Coronary artery (tissue), 2 donors: Measurements from ENCODE around the gene DNAJC5.

Source experiments
- DNase-seq: peaks from one replicate; pipeline ENCODE4 v3.0.0-alpha.2; 2017; ENCODE audit warnings: low spot score
- H3K27ac ChIP-seq, 2 donors: fragments of 200-600 bp; sonication (generic); one replicate each; pipeline ENCODE4 v1.5.1; 2016 to 2019
- H3K4me3 ChIP-seq: fragments of 200-600 bp; sonication (generic); 2 replicates; pipeline ENCODE4 v1.5.1; 2016; ENCODE audit warnings: mild to moderate bottlenecking, moderate library complexity
- TF ChIP-seq, protein P1 (sequence below): fragments of 200-600 bp; sonication (generic); IDR thresholded peaks from one replicate; pipeline ENCODE4 v1.5.1; 2019; ENCODE audit warnings: antibody characterized with exemption

The DNAJC5 gene

DNA sequence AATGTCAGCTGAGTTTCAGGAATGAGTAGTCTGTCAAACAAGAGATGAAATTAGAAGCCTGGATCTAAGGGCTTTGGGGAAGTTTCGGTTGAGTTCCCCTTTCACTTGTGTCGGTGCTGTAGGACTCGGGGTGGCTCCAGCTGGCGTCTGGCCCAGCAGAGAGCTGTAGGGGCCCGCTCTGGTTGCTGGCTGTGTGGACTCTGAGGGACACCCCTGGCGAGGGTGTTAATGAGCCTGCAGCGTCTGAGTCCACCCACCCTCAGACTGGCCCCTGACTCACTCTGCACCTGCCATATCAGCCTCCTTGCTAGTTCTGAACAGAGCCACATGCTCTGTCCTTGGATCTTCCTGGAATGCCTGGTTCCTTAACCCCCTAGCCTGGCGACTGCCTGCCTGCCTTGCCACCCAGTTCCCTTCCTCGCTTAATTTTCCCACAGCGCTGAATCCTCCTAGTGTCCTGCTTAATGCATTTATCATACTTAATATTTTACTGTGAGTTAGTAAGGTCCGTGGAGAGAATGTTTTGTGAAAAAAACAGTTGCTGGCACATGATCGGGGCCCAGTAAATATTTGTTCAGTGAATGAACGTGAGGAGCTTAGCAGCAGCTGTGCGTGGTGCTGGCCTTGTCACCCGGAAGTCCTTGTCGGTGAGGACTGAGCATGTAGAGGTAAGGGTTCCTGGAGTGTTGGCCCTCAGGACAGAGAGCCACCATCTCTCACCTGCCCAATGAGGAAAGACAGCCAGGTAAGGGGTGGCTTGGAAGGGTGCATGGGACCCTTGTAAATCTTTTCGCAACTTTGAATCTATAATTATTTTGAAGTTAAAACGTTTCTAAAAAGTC is 1.6 kb downstream of the DNAJC5 start:
- DNase-seq: no peak
- TF ChIP-seq, protein P1, sequence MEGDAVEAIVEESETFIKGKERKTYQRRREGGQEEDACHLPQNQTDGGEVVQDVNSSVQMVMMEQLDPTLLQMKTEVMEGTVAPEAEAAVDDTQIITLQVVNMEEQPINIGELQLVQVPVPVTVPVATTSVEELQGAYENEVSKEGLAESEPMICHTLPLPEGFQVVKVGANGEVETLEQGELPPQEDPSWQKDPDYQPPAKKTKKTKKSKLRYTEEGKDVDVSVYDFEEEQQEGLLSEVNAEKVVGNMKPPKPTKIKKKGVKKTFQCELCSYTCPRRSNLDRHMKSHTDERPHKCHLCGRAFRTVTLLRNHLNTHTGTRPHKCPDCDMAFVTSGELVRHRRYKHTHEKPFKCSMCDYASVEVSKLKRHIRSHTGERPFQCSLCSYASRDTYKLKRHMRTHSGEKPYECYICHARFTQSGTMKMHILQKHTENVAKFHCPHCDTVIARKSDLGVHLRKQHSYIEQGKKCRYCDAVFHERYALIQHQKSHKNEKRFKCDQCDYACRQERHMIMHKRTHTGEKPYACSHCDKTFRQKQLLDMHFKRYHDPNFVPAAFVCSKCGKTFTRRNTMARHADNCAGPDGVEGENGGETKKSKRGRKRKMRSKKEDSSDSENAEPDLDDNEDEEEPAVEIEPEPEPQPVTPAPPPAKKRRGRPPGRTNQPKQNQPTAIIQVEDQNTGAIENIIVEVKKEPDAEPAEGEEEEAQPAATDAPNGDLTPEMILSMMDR: no peak
- peak overlapping the region; percentile 82 for H3K4me3 ChIP-seq
- peak overlapping the region in 1 of 2 donors; percentile 90 for H3K27ac ChIP-seq

DNA sequence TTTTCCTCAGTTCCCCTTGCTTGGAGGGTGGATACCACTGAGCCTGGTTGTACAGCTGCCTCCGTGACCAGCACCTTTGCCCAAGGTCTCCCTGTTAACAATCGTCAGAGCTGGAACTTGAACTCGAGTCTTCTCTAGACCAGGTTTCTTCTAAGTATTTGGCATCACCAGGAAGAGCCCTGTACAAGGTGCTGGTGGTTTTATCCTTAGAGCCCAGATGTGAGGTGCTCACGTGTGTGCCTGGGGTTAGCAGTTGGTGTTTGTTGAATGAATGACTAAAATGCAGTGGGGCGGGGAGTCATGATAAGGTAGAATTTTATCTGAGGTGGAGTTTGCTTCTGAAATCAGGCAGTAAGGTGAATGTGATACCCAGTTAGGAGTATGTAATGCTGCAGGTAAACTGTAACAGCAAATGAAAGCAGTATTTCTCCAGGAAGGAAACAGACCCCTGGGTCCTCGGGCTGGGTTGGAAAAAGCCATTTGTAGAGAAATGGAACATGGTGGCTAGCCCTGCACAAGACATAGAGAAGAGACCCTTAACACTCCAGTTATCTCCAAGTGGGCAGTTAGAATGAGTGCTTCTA is 3.1 kb downstream of the DNAJC5 start:
- H3K27ac ChIP-seq: no peak overlapping the region
- no peak overlapping the region for H3K4me3 ChIP-seq
- DNase-seq: no peak
- TF ChIP-seq, protein P1: no peak

DNA sequence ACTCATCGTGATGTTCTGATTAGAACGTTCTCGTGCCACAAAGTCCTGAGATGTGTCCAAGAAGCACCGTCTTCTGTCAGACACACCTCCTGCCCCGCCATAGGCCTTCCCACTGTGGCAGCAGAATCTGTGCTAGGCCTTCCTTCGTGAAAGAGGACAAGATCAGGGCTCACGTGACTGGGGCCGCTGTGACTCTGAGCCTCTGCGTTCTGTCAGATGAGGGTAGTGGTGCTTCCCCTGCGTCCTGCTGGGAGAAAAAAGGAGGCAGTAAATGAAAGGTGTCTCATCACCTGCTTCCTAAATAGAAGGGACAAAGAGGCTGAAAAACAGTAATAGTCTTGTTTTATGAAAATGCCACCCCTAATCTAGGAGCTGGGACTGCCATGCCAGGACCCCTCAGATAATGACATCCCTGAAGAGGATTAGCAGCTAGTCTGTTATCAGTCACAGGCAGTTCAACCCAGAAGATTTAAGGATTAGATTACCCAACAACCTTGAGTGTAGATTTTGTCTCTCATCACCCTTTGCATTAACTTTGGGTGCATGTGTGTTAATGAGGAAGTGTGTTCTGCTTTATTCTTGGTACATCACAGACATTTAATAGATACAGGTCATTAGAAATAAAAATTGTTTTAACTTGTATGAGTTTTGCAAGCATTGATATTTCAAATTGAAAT is 4.1 kb downstream of the DNAJC5 start:
- DNase-seq: no peak
- Histone ChIP-seq H3K27ac (no peak overlapping the region), H3K4me3 (no peak overlapping the region)
- TF ChIP-seq, protein P1: no peak

DNA sequence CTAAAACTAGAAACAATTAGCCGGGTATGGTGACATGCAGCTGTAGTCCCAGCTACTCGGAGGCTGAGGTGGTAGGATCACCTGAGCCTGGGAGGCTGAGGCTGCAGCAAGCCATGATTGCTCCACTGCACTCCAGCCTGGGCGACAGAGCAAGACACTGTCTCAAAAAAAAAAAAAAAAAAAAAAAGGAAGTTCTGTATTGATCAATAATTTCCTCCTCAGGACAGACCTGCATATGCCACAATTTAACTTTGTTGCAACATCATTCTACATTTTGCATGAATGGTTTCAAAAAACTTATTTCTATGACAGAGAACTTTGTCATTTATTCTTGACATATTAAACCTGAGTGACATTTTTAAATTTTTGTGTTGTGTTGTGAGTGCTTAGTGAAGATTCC is 5.5 kb downstream of the DNAJC5 start:
- Histone ChIP-seq H3K4me3 (no peak overlapping the region), H3K27ac (no peak overlapping the region)
- TF ChIP-seq, protein P1: no peak

DNA sequence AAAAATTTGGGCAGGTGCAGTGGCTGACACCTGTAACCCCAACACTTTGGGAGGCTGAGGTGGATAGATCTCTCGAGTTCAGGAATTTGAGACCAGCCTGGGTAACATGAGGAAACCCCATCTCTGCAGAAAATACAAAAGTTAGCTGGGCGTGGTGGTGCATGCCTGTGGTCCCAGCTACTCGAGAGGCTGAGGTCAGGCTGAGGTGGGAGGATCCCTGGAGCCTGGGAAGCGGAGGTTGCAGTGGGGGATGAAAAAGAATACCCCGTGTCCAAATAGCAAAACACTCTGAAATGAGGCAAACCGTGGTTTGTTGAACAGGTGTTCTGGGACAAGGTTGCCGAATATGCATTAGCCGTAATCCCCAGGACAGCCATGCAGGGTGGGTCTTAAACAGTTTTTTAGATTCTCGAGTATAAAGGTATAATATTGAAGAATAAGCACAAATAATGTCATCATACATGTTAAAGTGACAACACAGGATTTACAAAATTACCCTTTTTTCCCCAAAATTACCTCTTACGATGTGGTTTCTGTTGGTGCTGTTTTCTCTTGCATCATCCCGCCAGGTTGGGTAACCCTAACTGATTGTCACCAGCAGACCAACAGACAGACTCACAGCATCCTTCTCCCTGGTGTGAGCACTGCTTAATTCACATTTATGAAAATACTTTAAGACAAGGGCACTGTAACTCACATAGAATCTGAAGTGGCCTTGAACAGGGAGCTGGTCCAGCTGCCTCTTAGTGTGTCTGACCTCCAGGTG is 9.1 kb downstream of the DNAJC5 start:
- TF ChIP-seq, protein P1: no peak
- H3K4me3 ChIP-seq: no peak overlapping the region
- H3K27ac ChIP-seq: no peak overlapping the region
- no peak for DNase-seq

More for the DNA sequence above, 5.5 kb downstream of the DNAJC5 start:
- no peak for DNase-seq

DNA sequence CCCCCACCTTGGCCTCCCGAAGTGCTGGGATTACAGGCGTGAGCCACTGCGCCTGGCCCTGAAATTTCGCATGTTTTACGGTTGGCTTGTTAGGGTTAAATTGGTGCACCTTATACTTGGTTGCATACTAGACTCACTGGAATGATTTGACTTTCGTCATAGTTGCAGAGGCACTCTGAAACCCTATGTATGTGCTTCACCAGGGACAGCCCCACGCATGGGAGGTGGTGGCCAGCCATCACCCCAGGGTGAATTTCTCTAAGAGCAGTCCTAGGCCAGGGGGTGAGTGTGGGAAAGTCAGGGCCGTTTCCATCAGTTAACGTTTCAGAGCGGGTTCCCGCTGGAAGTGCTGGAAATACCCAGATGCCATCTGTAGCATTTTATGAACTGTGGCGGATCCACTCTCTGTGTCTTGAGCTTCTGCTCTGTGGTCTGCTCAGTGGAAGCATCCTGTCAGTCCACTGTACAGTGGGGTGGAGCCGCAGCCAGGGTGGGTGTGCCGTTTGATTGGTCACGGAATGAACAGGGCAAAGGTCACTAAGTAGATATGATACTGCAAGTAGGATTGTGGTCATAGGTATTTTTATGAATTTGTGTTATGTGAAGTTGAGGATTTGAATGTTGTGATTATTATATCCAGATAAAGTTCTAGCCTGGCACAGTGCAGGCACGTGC is 13.2 kb downstream of the DNAJC5 start:
- TF ChIP-seq, protein P1: no peak
- no peak for DNase-seq
- no peak overlapping the region for H3K4me3 ChIP-seq

More for the DNA sequence above, 13.2 kb downstream of the DNAJC5 start:
- no peak overlapping the region for H3K27ac ChIP-seq
